ENCODE results near the gene WASF2. TPM values are rescaled to one million over a fixed set of nuclear protein-coding genes. Genes with fewer than 3 reads are reported as not detected.

The WASF2 gene
- polyA plus RNA-seq, 1 donor from 2014 or later = 2.5 TPM

- TF ChIP-seq CTCF (IDR thresholded peaks at IDR 0.05; ENCODE audit: poor library complexity, severe bottlenecking) (no peak), POLR2AphosphoS5 (IDR thresholded peaks at IDR 0.05) (no peak), EZH2 (IDR thresholded peaks at IDR 0.05; ENCODE audit: borderline replicate concordance, insufficient read depth, low read length, poor library complexity, severe bottlenecking) (no peak), MXI1 (conservative IDR thresholded peaks at IDR 0.05; ENCODE audit: poor library complexity, severe bottlenecking) (no peak), EP300 (conservative IDR thresholded peaks at IDR 0.05; ENCODE audit: poor library complexity, severe bottlenecking) (no peak), SMC3 (conservative IDR thresholded peaks at IDR 0.05; ENCODE audit: poor library complexity) (no peak), TAF1 (IDR thresholded peaks at IDR 0.05; ENCODE audit: low read depth) (no peak), RAD21 (conservative IDR thresholded peaks at IDR 0.05) (no peak)
- TF ChIP-seq, protein P1, sequence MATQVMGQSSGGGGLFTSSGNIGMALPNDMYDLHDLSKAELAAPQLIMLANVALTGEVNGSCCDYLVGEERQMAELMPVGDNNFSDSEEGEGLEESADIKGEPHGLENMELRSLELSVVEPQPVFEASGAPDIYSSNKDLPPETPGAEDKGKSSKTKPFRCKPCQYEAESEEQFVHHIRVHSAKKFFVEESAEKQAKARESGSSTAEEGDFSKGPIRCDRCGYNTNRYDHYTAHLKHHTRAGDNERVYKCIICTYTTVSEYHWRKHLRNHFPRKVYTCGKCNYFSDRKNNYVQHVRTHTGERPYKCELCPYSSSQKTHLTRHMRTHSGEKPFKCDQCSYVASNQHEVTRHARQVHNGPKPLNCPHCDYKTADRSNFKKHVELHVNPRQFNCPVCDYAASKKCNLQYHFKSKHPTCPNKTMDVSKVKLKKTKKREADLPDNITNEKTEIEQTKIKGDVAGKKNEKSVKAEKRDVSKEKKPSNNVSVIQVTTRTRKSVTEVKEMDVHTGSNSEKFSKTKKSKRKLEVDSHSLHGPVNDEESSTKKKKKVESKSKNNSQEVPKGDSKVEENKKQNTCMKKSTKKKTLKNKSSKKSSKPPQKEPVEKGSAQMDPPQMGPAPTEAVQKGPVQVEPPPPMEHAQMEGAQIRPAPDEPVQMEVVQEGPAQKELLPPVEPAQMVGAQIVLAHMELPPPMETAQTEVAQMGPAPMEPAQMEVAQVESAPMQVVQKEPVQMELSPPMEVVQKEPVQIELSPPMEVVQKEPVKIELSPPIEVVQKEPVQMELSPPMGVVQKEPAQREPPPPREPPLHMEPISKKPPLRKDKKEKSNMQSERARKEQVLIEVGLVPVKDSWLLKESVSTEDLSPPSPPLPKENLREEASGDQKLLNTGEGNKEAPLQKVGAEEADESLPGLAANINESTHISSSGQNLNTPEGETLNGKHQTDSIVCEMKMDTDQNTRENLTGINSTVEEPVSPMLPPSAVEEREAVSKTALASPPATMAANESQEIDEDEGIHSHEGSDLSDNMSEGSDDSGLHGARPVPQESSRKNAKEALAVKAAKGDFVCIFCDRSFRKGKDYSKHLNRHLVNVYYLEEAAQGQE (IDR thresholded peaks at IDR 0.05; ENCODE audit: borderline replicate concordance) = no peak
- no peak overlapping the region for H3K27ac ChIP-seq (ENCODE audit: low read length)
- H3K4me2 ChIP-seq (ENCODE audit: low read length) = no peak overlapping the region
- no peaks in the 10 kb centered on the region for H4K20me1 ChIP-seq (ENCODE audit: insufficient read depth)
- no peaks in the 10 kb centered on the region for H3K9me2 ChIP-seq (ENCODE audit: insufficient read depth, low read length)
- H3K36me3 ChIP-seq (ENCODE audit: insufficient read depth, low read length) = no peaks in the 10 kb centered on the region
- no peaks in the 10 kb centered on the region for H3K9me3 ChIP-seq (ENCODE audit: low read length)
- no peaks in the 10 kb centered on the region for H3K79me2 ChIP-seq (replicated peaks; ENCODE audit: insufficient read depth, low read length)
- no peaks in the 10 kb centered on the region for H3F3A ChIP-seq (ENCODE audit: insufficient read depth, low read length, poor library complexity, severe bottlenecking)
- H2AFZ ChIP-seq (ENCODE audit: low read depth, low read length) = no peak overlapping the region
- no peak overlapping the region for H3K9ac ChIP-seq (ENCODE audit: low read length)
- H3K4me3 ChIP-seq (ENCODE audit: low read length) = no peak overlapping the region
- no peaks in the 10 kb centered on the region for H3K27me3 ChIP-seq (ENCODE audit: insufficient read depth, low read depth, low read length)
These were observed 60.9 kb downstream of the WASF2 start for GRCh38 chr1:27429029-27429425.

- Histone ChIP-seq H3K4me3 (ENCODE audit: low read length) (no peak overlapping the region), H3K27ac (ENCODE audit: low read length) (peak overlapping the region; percentile 63)
These were observed 61.5 kb downstream of the WASF2 start for GRCh38 chr1:27428316-27429028.

More at GRCh38 chr1:27428316-27429028, 61.5 kb downstream of the WASF2 start:
- H3K36me3 ChIP-seq (ENCODE audit: insufficient read depth, low read length) = no peaks in the 10 kb centered on the region
- H3F3A ChIP-seq (ENCODE audit: insufficient read depth, low read length, poor library complexity, severe bottlenecking) = no peaks in the 10 kb centered on the region
- H3K9me3 ChIP-seq (ENCODE audit: low read length) = no peaks in the 10 kb centered on the region
- no peaks in the 10 kb centered on the region for H3K79me2 ChIP-seq (replicated peaks; ENCODE audit: insufficient read depth, low read length)
- H3K9ac ChIP-seq (ENCODE audit: low read length) = peak overlapping the region; percentile 27
- no peaks in the 10 kb centered on the region for H4K20me1 ChIP-seq (ENCODE audit: insufficient read depth)
- TF ChIP-seq EP300 (conservative IDR thresholded peaks at IDR 0.05; ENCODE audit: poor library complexity, severe bottlenecking) = no peak
- no peaks in the 10 kb centered on the region for H3K9me2 ChIP-seq (ENCODE audit: insufficient read depth, low read length)
- no peaks in the 10 kb centered on the region for H3K27me3 ChIP-seq (ENCODE audit: insufficient read depth, low read depth, low read length)
- H3K4me2 ChIP-seq (ENCODE audit: low read length) = no peak overlapping the region
- H2AFZ ChIP-seq (ENCODE audit: low read depth, low read length) = no peak overlapping the region
